Activated T-cell treated with anti-CD3 and anti-CD28 coated beads, Interleukin-2, amount 50 U/mL, for 4 hours (primary cell): Measurements from ENCODE around the gene PPM1E. TPM values are rescaled to one million over a fixed set of nuclear protein-coding genes. Genes with fewer than 3 reads are reported as not detected.

Source experiments
- ATAC-seq, 2 donors: fragments of 200-7000 bp; cut with Tn5 transposase; one replicate each; pipeline ENCODE4 v1.10.0; 2021
- DNase-seq: peaks from one replicate; pipeline ENCODE4 v3.0.0-alpha.2; 2020
- H3K27me3 Mint-ChIP-seq: one replicate; pipeline ENCODE4 v1.8.0; 2021; ENCODE audit warnings: low read depth, mixed read lengths
- H3K36me3 Mint-ChIP-seq: one replicate; pipeline ENCODE4 v1.8.0; 2022; ENCODE audit warnings: mixed read lengths; ENCODE audit not compliant: insufficient read depth
- H3K4me1 Mint-ChIP-seq: one replicate; pipeline ENCODE4 v1.8.0; 2021; ENCODE audit warnings: low read depth, mixed read lengths
- H3K4me3 Mint-ChIP-seq: one replicate; pipeline ENCODE4 v1.8.0; 2021; ENCODE audit warnings: mild to moderate bottlenecking, moderate library complexity, mixed read lengths
- H3K9me3 Mint-ChIP-seq: one replicate; pipeline ENCODE4 v1.8.0; 2021; ENCODE audit warnings: mixed read lengths
- total RNA-seq, 3 donors: library from RNA; stranded (reverse); gene quantifications; one replicate each; pipeline ENCODE4 v1.2.1, GENCODE V29; 2021

Gene PPM1E
- total RNA-seq, 3 donors from 2014 or later, result 0.03 TPM

GRCh38 chr17:58966208-58966607 is 210.6 kb downstream of the PPM1E start:
- DNase-seq, result no peak
- H3K9me3 Mint-ChIP-seq, result no peaks in the 10 kb centered on the region
- H3K4me1 Mint-ChIP-seq, result peaks cover 3% of the 10 kb centered on the region
- ATAC-seq, result no peak
- no peaks in the 10 kb centered on the region for H3K36me3 Mint-ChIP-seq
- H3K27me3 Mint-ChIP-seq, result no peaks in the 10 kb centered on the region
- H3K4me3 Mint-ChIP-seq, result no peak overlapping the region

GRCh38 chr17:58968426-58969061 is 212.9 kb downstream of the PPM1E start:
- ATAC-seq, result no peak
- Mint-ChIP-seq H3K27me3 (no peaks in the 10 kb centered on the region), H3K4me3 (no peak overlapping the region), H3K36me3 (peaks cover 3% of the 10 kb centered on the region), H3K9me3 (no peaks in the 10 kb centered on the region), H3K4me1 (peaks cover 3% of the 10 kb centered on the region)
- no peak for DNase-seq

- peaks cover 3% of the 10 kb centered on the region for H3K36me3 Mint-ChIP-seq
- no peaks in the 10 kb centered on the region for H3K9me3 Mint-ChIP-seq
- peaks cover 3% of the 10 kb centered on the region for H3K4me1 Mint-ChIP-seq
- H3K27me3 Mint-ChIP-seq, result no peaks in the 10 kb centered on the region
- no peak for DNase-seq
- no peak for ATAC-seq
- no peak overlapping the region for H3K4me3 Mint-ChIP-seq
Measured at GRCh38 chr17:58969156-58969555, 213.5 kb downstream of the PPM1E start.

- H3K4me3 Mint-ChIP-seq, result no peak overlapping the region
- ATAC-seq, result no peak
Measured at GRCh38 chr17:58969612-58970011, 214.0 kb downstream of the PPM1E start.

GRCh38 chr17:58970609-58971450 is 215.2 kb downstream of the PPM1E start:
- no peaks in the 10 kb centered on the region for H3K9me3 Mint-ChIP-seq
- H3K36me3 Mint-ChIP-seq, result peaks cover 3% of the 10 kb centered on the region
- no peak for DNase-seq
- no peak for ATAC-seq
- H3K4me3 Mint-ChIP-seq, result no peak overlapping the region
- no peaks in the 10 kb centered on the region for H3K27me3 Mint-ChIP-seq
- H3K4me1 Mint-ChIP-seq, result peaks cover 3% of the 10 kb centered on the region

More at GRCh38 chr17:58969612-58970011, 214.0 kb downstream of the PPM1E start:
- Mint-ChIP-seq H3K9me3 (no peaks in the 10 kb centered on the region), H3K36me3 (peaks cover 3% of the 10 kb centered on the region), H3K27me3 (no peaks in the 10 kb centered on the region), H3K4me1 (peaks cover 3% of the 10 kb centered on the region)
- no peak for DNase-seq

- Mint-ChIP-seq H3K27me3 (no peaks in the 10 kb centered on the region), H3K4me3 (no peak overlapping the region), H3K9me3 (no peaks in the 10 kb centered on the region), H3K36me3 (peaks cover 3% of the 10 kb centered on the region), H3K4me1 (no peaks in the 10 kb centered on the region)
- ATAC-seq, result no peak
- DNase-seq, result no peak
Measured at GRCh38 chr17:58974354-58974753, 218.7 kb downstream of the PPM1E start.

GRCh38 chr17:58976541-58976940 is 220.9 kb downstream of the PPM1E start:
- H3K27me3 Mint-ChIP-seq, result no peaks in the 10 kb centered on the region

DNA sequence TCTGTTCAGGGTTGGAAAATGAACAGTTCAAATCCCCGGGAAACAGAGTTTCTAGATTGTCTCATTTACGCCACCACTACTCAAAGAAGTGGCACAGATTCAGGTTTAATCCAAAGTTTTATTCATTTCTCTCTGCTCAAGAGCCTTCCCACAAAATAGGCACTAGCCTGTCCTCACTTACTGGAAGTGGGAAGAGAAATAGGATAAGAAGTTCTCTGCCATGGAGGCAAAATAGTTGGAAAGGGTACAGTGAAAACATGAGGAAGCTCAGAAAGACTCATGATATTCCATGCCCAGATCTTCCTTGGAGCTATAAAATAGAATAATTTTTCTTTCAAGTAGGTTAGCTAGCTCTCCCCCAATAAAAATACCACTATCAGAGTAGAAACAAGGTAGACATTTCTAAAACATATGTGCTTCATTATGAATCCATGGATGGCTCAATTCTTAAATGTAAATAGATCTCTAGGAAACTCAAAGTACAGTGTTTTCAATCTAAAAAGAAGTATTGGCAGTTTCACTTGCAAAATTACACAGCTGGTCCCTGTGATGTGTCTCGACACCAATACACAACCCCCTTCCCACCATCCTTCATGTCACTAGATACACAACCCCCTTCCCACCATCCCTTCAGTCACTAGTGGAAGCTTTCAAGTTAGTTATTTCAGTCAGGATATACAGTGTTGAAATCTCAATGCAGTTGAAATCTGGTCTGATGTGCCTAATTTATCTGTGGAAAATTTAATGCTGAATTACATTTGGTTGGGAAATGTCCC is 225.2 kb downstream of the PPM1E start:
- Mint-ChIP-seq H3K4me3 (no peak overlapping the region), H3K36me3 (no peaks in the 10 kb centered on the region), H3K27me3 (no peaks in the 10 kb centered on the region), H3K9me3 (no peaks in the 10 kb centered on the region), H3K4me1 (no peaks in the 10 kb centered on the region)
- ATAC-seq (no peak), DNase-seq (no peak)

More at GRCh38 chr17:58976541-58976940, 220.9 kb downstream of the PPM1E start:
- ATAC-seq (no peak), DNase-seq (no peak)
- no peaks in the 10 kb centered on the region for H3K4me1 Mint-ChIP-seq
- H3K36me3 Mint-ChIP-seq, result peaks cover 3% of the 10 kb centered on the region
- no peak overlapping the region for H3K4me3 Mint-ChIP-seq
- no peaks in the 10 kb centered on the region for H3K9me3 Mint-ChIP-seq

- Mint-ChIP-seq H3K36me3 (peaks cover 4% of the 10 kb centered on the region), H3K27me3 (no peaks in the 10 kb centered on the region)
- no peak for ATAC-seq
Measured at GRCh38 chr17:58982626-58983025, 227.0 kb downstream of the PPM1E start.

DNA sequence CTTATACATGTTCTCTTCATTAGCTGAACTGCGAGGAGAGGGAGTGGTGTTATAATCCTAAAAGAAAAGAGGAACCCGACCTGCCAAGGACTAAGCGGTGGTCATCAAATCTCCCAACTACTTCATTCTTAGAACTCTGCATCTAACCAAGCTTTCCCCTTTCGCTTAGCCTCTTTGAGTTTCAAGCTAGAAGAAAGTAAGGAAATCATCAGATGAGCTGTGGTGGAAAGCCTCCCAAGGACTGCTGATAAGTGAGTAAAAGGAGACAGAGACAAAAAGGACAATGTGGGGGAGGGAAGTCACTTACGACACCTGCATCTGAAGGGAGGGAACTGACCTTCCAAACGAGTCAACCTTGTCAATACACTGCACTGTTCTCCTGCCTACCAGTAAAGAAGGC is 229.7 kb downstream of the PPM1E start:
- no peak for DNase-seq
- no peak for ATAC-seq
- Mint-ChIP-seq H3K36me3 (peaks cover 9% of the 10 kb centered on the region), H3K27me3 (no peaks in the 10 kb centered on the region), H3K4me1 (no peaks in the 10 kb centered on the region), H3K9me3 (no peaks in the 10 kb centered on the region), H3K4me3 (no peak overlapping the region)

More at GRCh38 chr17:58982626-58983025, 227.0 kb downstream of the PPM1E start:
- H3K4me3 Mint-ChIP-seq, result no peak overlapping the region
- no peak for DNase-seq
- no peaks in the 10 kb centered on the region for H3K4me1 Mint-ChIP-seq
- H3K9me3 Mint-ChIP-seq, result no peaks in the 10 kb centered on the region

DNA sequence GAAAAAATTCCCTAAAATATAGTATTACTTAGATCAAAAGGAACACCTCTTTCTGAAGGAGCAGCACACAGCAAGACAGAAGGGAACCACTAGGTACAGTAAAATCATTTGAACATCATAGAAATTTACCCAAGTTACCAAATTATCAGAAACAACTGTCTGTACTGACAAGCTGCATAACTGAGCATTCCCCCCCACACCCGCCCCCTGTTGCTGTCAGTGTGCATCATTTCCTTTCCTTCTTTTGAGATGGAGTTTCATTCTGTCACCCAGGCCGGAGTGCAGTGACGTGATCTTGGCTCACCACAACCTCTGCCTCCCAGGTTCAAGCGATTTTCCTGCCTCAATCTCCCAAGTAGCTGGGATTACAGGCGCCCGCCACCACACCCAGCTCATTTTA is 230.3 kb downstream of the PPM1E start:
- DNase-seq (no peak), ATAC-seq (peak in 1 of 2 donors; percentile 50)
- Mint-ChIP-seq H3K27me3 (no peaks in the 10 kb centered on the region), H3K36me3 (peaks cover 9% of the 10 kb centered on the region), H3K9me3 (no peaks in the 10 kb centered on the region), H3K4me1 (no peaks in the 10 kb centered on the region), H3K4me3 (no peak overlapping the region)

GRCh38 chr17:58989629-58990028 is 234.0 kb downstream of the PPM1E start:
- Mint-ChIP-seq H3K36me3 (peaks cover 14% of the 10 kb centered on the region), H3K4me1 (peaks cover 6% of the 10 kb centered on the region), H3K4me3 (no peak overlapping the region), H3K27me3 (no peaks in the 10 kb centered on the region), H3K9me3 (no peaks in the 10 kb centered on the region)
- ATAC-seq, result no peak
- no peak for DNase-seq

- H3K27me3 Mint-ChIP-seq, result no peaks in the 10 kb centered on the region
- DNase-seq (no peak), ATAC-seq (peak in 1 of 2 donors; percentile 61)
- no peak overlapping the region for H3K4me3 Mint-ChIP-seq
- H3K36me3 Mint-ChIP-seq, result peaks cover 15% of the 10 kb centered on the region
- peaks cover 6% of the 10 kb centered on the region for H3K4me1 Mint-ChIP-seq
- no peaks in the 10 kb centered on the region for H3K9me3 Mint-ChIP-seq
Measured at GRCh38 chr17:58991718-58992331, 236.2 kb downstream of the PPM1E start.

DNA sequence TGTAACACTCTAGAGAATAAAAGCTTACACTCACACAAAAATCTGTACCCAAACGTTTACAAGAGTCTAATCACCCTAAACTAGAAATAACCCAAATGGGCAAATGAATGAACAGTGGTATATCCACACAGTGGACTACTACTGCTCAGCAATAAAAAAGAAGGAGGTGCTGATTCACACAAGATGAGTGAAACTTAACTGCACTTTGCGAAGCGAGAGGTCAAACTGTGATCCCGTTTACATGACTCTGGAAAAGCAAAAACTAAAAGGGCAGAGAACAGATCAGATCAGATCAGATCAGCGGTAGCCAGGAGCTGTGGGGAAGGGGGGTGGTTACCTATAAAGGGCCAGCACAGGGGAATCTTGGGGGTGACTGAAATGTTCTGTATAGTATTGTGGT is 237.7 kb downstream of the PPM1E start:
- Mint-ChIP-seq H3K27me3 (no peaks in the 10 kb centered on the region), H3K4me3 (no peak overlapping the region), H3K36me3 (peaks cover 20% of the 10 kb centered on the region), H3K9me3 (no peaks in the 10 kb centered on the region), H3K4me1 (peaks cover 6% of the 10 kb centered on the region)
- DNase-seq, result no peak
- no peak for ATAC-seq
